ENCODE results near the gene FBRS.

GRCh38 chr16:30645727-30646126, 12.5 kb upstream of the FBRS start:
- TF ChIP-seq CTCF (tag by site-specific recombination; IDR thresholded peaks at IDR 0.05): no peak
- TF ChIP-seq ZNF704 (tag by site-specific recombination; IDR thresholded peaks at IDR 0.05): no peak
- TF ChIP-seq ZSCAN5A (tag by site-specific recombination; IDR thresholded peaks at IDR 0.05): no peak
- no peak for TF ChIP-seq ZNF416 (tag by site-specific recombination; IDR thresholded peaks at IDR 0.05)
- no peak for TF ChIP-seq ZNF174 (tag by site-specific recombination; IDR thresholded peaks at IDR 0.05)
- no peak for TF ChIP-seq ZBTB48 (tag by site-specific recombination; IDR thresholded peaks at IDR 0.05)
- TF ChIP-seq PRDM2 (tag by site-specific recombination; IDR thresholded peaks at IDR 0.05; ENCODE audit: borderline replicate concordance): no peak
- TF ChIP-seq PBX3 (CRISPR knock-in tag; IDR thresholded peaks at IDR 0.05): no peak
- TF ChIP-seq BCL11A (tag by site-specific recombination; IDR thresholded peaks at IDR 0.05; ENCODE audit: low read depth): no peak
- no peak for TF ChIP-seq ZNF830 (tag by site-specific recombination; IDR thresholded peaks at IDR 0.05; ENCODE audit: low read depth)
- no peak for TF ChIP-seq SCRT1 (tag by site-specific recombination; IDR thresholded peaks at IDR 0.05; ENCODE audit: borderline replicate concordance)
- TF ChIP-seq ZNF24 (tag by site-specific recombination; IDR thresholded peaks at IDR 0.05): no peak
- no peak for TF ChIP-seq ZNF501 (tag by site-specific recombination; IDR thresholded peaks at IDR 0.05)

Data from HEK293 (cell line).